ENCODE data around the gene DOC2B. TPM values are rescaled to one million over a fixed set of nuclear protein-coding genes. Genes with fewer than 3 reads are reported as not detected.
"Not testable (repeated sequence)": the region's sequence is repeated elsewhere in the genome, so short reads cannot be mapped to it uniquely, and the experiment has no call there.

The DOC2B gene
- polyA plus RNA-seq, 1 donor from 2014 or later = 4.8 TPM

- no peak overlapping the region for H3K4me2 ChIP-seq (ENCODE audit: low read length)
- H3K79me2 ChIP-seq (replicated peaks; ENCODE audit: insufficient read depth, low read length) = no peaks in the 10 kb centered on the region
- no peak overlapping the region for H3K27ac ChIP-seq (ENCODE audit: low read length)
- no peaks in the 10 kb centered on the region for H4K20me1 ChIP-seq (ENCODE audit: insufficient read depth)
- no peaks in the 10 kb centered on the region for H3F3A ChIP-seq (ENCODE audit: insufficient read depth, low read length, poor library complexity, severe bottlenecking)
- H3K9ac ChIP-seq (ENCODE audit: low read length) = no peak overlapping the region
- H3K36me3 ChIP-seq (ENCODE audit: insufficient read depth, low read length) = no peaks in the 10 kb centered on the region
- no peak overlapping the region for H2AFZ ChIP-seq (ENCODE audit: low read depth, low read length)
- H3K27me3 ChIP-seq (ENCODE audit: insufficient read depth, low read depth, low read length) = no peaks in the 10 kb centered on the region
- no peak overlapping the region for H3K4me3 ChIP-seq (ENCODE audit: low read length)
- no peak for TF ChIP-seq POLR2AphosphoS5 (IDR thresholded peaks at IDR 0.05)
- no peak for TF ChIP-seq MXI1 (conservative IDR thresholded peaks at IDR 0.05; ENCODE audit: poor library complexity, severe bottlenecking)
- no peak for TF ChIP-seq EZH2 (IDR thresholded peaks at IDR 0.05; ENCODE audit: borderline replicate concordance, insufficient read depth, low read length, poor library complexity, severe bottlenecking)
- TF ChIP-seq RAD21 (conservative IDR thresholded peaks at IDR 0.05) = no peak
- no peak for TF ChIP-seq REST (IDR thresholded peaks at IDR 0.05; ENCODE audit: borderline replicate concordance)
- TF ChIP-seq SMC3 (conservative IDR thresholded peaks at IDR 0.05; ENCODE audit: poor library complexity) = no peak
- no peak for TF ChIP-seq TAF1 (IDR thresholded peaks at IDR 0.05; ENCODE audit: low read depth)
- no peak for TF ChIP-seq CTCF (IDR thresholded peaks at IDR 0.05; ENCODE audit: poor library complexity, severe bottlenecking)
- no peak for TF ChIP-seq EP300 (conservative IDR thresholded peaks at IDR 0.05; ENCODE audit: poor library complexity, severe bottlenecking)
- H3K9me3 ChIP-seq (ENCODE audit: low read length) = no peaks in the 10 kb centered on the region
- H3K9me2 ChIP-seq (ENCODE audit: insufficient read depth, low read length) = no peaks in the 10 kb centered on the region
Measured at GRCh38 chr17:199191-199604, 17.7 kb upstream of the DOC2B start.

GRCh38 chr17:198225-198624 lies 16.8 kb upstream of the DOC2B start:
- not testable (repeated sequence) for H3K9ac ChIP-seq (ENCODE audit: low read length); H3K4me3 ChIP-seq (ENCODE audit: low read length); H3K4me2 ChIP-seq (ENCODE audit: low read length); H3K9me2 ChIP-seq (ENCODE audit: insufficient read depth, low read length); H3K9me3 ChIP-seq (ENCODE audit: low read length); H4K20me1 ChIP-seq (ENCODE audit: insufficient read depth); H3F3A ChIP-seq (ENCODE audit: insufficient read depth, low read length, poor library complexity, severe bottlenecking); H3K36me3 ChIP-seq (ENCODE audit: insufficient read depth, low read length); H3K79me2 ChIP-seq (replicated peaks; ENCODE audit: insufficient read depth, low read length); H3K27me3 ChIP-seq (ENCODE audit: insufficient read depth, low read depth, low read length); H2AFZ ChIP-seq (ENCODE audit: low read depth, low read length); H3K27ac ChIP-seq (ENCODE audit: low read length)

GRCh38 chr17:197352-197751 lies 15.9 kb upstream of the DOC2B start:
- Histone ChIP-seq H4K20me1 (ENCODE audit: insufficient read depth) (no peaks in the 10 kb centered on the region), H3K9me2 (ENCODE audit: insufficient read depth, low read length) (no peaks in the 10 kb centered on the region), H2AFZ (ENCODE audit: low read depth, low read length) (no peak overlapping the region), H3K4me3 (ENCODE audit: low read length) (no peak overlapping the region), H3K27me3 (ENCODE audit: insufficient read depth, low read depth, low read length) (no peaks in the 10 kb centered on the region), H3K36me3 (ENCODE audit: insufficient read depth, low read length) (no peaks in the 10 kb centered on the region), H3K9ac (ENCODE audit: low read length) (no peak overlapping the region), H3K27ac (ENCODE audit: low read length) (no peak overlapping the region), H3K9me3 (ENCODE audit: low read length) (no peaks in the 10 kb centered on the region), H3K79me2 (replicated peaks; ENCODE audit: insufficient read depth, low read length) (no peaks in the 10 kb centered on the region), H3F3A (ENCODE audit: insufficient read depth, low read length, poor library complexity, severe bottlenecking) (no peaks in the 10 kb centered on the region), H3K4me2 (ENCODE audit: low read length) (no peak overlapping the region)
- TF ChIP-seq EP300 (conservative IDR thresholded peaks at IDR 0.05; ENCODE audit: poor library complexity, severe bottlenecking) = no peak
- TF ChIP-seq EZH2 (IDR thresholded peaks at IDR 0.05; ENCODE audit: borderline replicate concordance, insufficient read depth, low read length, poor library complexity, severe bottlenecking) = no peak
- no peak for TF ChIP-seq REST (IDR thresholded peaks at IDR 0.05; ENCODE audit: borderline replicate concordance)
- TF ChIP-seq TAF1 (IDR thresholded peaks at IDR 0.05; ENCODE audit: low read depth) = no peak
- no peak for TF ChIP-seq SMC3 (conservative IDR thresholded peaks at IDR 0.05; ENCODE audit: poor library complexity)
- TF ChIP-seq CTCF (IDR thresholded peaks at IDR 0.05; ENCODE audit: poor library complexity, severe bottlenecking) = no peak
- TF ChIP-seq RAD21 (conservative IDR thresholded peaks at IDR 0.05) = no peak
- TF ChIP-seq POLR2AphosphoS5 (IDR thresholded peaks at IDR 0.05) = no peak
- TF ChIP-seq MXI1 (conservative IDR thresholded peaks at IDR 0.05; ENCODE audit: poor library complexity, severe bottlenecking) = no peak

Data from neural cell (in vitro differentiated cells).